Stimulated activated CD8-positive, alpha-beta memory T cell treated with anti-CD3 and anti-CD28 coated beads, Interleukin-4, amount 100 ng/mL, for 24 hours (primary cell): ENCODE data around the gene SCARB2.
"Not testable (repeated sequence)": the region's sequence is repeated elsewhere in the genome, so short reads cannot be mapped to it uniquely, and the experiment has no call there.

Experiments
- DNase-seq: peaks from one replicate; pipeline ENCODE4 v3.0.0-alpha.2; 2020; ENCODE audit warnings: low read depth

SCARB2 gene, protein sequence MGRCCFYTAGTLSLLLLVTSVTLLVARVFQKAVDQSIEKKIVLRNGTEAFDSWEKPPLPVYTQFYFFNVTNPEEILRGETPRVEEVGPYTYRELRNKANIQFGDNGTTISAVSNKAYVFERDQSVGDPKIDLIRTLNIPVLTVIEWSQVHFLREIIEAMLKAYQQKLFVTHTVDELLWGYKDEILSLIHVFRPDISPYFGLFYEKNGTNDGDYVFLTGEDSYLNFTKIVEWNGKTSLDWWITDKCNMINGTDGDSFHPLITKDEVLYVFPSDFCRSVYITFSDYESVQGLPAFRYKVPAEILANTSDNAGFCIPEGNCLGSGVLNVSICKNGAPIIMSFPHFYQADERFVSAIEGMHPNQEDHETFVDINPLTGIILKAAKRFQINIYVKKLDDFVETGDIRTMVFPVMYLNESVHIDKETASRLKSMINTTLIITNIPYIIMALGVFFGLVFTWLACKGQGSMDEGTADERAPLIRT

DNA sequence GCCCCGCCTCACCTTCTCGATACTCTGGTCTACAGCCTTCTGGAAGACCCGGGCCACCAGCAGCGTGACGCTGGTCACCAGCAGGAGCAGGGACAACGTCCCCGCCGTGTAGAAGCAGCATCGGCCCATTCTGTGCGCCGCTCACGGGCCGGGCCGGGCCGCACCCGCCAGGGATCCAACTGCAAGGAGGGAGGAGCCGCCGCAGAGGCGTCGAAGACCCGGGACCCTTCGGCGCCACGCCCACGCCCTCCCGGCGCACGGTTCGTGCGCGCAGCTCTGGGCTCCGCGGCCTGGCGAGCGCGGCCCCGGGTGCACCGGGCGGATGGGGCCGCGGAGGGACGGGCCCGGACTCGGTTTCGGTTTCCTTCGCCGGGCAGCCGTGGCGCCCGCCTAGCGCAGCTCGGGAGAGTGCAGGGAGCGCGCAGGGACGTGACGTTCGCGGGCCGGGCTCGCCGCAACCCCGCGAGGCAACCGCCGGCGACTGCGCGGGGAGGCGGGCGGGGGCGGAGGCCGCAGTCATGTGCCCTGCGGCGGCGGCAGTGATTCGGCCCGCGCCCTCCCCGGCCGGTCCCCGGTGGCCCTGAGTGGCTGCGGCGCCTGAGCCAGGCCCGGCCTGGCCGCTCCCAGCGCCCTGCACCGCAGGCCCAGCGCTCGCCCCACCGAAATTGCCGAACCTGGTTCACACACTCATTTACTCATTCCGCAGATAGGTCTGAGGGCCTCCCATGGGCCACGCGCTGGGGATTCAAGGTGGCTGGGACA is at the start of gene SCARB2:
SCARB2 (minus strand) TSS at position 410 of the 762 bp plus-strand sequence; CDS start at position 129, 281 bp downstream.
- DNase-seq: peak; percentile 56

DNA sequence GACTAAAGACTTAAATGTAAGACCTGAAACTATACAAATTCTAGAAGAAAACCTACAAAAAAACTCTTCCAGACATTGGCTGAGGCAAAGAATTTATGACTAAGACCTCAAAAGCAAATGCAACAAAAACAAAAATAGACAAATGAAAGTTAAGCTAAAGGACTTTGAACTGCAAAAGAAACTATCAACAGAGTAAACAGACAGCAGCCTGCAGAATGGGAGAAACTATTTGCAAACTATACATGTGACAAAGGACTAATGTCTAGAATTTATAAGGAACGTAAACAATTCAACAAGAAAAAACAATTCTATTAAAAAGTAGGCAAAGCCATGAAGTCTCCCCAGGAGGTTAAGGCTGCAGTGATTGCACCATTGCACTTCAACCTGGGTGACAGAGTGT is 46.9 kb upstream of the SCARB2 start:
- no peak for DNase-seq

DNA sequence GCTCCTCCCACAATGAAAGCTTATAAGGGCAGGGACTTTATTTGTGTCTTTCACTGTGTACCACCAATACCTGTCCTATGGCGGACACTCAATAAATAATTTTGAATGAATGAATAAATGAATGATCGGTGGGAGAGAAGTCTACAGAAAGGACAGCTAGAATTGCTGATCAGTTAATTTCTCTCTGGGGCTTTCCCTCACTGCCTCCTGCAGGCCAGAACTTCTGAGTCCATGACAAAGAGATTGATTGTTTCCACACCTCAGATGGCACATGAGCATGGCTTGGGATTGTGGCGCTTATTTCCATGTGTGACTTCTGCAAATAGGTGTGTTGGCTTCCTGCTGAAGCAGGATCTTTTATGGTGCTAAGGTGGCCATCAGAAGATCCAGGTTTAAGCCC is 44.2 kb upstream of the SCARB2 start:
- no peak for DNase-seq

DNA sequence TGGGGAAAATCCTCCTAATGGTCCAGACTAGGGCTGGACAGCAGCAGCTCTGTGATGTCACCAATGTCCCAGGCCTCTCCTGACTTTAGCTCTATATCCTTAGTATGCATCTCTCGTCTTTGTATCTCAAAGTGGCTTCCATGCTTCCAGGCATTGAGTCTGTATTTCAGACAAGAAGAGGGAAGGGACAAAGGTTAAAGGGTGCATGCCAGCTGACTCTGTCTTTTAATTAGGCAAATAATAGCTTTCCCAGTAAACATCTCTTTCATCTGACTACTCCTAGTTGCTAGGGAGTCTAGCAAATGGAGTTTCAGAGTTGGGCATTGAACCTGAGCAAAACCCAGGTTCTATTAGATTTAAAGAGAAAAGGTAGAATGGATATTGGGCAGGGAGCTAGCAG is 43.3 kb upstream of the SCARB2 start:
- DNase-seq: no peak

DNA sequence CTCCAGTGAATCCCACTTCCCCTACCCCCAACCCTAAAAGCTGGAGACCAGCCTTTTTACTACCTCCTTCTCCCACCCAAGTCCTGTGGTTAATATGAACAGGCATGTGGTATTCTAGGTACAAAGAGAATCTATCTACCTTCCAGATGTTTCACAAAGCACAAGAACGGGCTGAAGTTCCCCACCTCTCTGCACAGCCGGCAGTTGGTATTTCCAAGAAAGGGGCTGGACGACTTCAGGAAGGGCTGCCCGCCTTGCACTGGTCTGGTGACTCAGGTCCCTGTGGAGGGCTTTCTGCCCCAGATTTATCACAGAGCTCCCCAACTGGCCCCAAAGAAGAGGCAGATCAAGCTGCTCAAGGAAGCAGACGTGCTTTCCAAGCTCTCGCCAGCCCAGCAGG is 42.4 kb upstream of the SCARB2 start:
- no peak for DNase-seq

DNA sequence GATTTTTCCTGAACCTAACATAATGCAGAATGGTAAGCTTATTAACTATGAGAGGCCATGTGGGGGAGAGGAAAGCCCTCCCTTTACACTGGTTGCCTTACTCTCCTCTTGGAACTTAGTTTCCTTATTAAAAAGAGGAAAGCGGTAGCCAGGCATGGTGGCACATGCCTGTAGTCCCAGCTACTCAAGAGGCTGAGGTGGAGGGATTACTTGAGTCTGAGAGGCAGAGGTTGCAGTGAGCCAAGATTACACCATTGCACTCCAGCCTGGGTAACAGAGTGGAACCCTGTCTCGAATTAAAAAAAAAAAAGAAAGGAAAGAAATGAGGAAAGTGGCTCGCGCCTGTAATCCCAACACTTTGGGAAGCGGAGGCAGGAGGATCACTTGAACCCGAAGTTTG is 39.9 kb upstream of the SCARB2 start:
- DNase-seq: no peak

DNA sequence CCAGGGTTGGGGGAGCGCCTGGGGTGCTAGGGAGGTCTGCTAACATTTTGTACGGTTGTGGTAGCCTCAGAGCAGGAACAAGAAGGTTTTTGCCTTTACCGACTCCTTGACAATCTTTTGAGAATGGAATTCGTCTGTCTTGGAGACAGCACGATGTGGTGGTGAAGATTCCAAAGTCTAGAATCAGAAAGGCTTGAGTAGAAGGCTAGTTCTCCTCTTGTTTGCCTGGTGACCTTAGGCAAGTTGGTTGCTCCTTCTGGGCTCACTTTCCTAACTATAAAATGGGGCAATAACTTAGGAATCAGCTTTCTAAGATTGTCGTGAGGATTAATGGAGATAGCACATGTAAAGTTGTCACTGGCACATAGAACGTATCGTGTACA is 38.6 kb upstream of the SCARB2 start:
- DNase-seq: no peak

DNA sequence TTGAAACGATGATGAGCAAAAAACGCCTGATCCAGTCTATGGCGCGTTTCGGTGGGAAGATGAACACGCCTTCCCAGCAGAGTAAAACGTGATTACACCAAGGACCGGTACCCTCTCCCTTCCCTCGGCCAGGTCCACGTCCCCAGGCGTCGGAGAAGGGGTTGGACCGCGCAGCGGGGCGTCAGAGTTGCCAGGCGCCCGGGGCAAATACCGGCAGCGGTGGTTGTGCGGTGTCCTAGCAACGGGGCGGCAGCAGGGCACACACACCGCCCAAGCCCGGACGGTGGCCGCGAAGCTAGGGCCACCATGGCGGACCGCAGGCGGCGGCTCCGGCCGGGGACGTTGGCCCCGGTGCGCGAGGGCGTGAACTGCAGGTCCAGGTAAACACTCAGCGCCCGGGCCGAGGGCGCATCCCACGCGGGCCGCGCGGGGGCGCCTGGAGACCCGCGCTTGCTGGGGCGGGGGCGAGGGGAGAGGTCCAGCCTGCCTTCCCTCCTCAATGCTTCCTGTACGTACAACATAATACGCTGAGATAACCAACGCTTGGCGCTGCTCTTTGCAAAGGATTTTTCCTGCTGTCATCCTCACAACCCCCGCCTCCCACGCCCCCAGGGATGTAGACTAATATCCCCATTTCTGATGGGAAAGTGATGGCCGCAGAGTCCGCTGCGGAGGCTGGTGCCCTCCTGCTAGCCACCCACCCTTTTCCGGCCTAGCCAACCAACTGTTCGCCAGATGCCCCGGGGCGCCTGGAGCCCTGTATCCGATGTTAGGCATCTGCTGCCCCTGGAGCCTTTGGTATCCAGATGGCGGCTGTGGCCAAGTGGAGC is 38.0 kb upstream of the SCARB2 start, which contains the start of gene FAM47E:
FAM47E (plus strand) TSS at position 281 of the 830 bp plus-strand sequence; CDS start at position 307, 26 bp downstream.
- DNase-seq: peak; percentile 5

DNA sequence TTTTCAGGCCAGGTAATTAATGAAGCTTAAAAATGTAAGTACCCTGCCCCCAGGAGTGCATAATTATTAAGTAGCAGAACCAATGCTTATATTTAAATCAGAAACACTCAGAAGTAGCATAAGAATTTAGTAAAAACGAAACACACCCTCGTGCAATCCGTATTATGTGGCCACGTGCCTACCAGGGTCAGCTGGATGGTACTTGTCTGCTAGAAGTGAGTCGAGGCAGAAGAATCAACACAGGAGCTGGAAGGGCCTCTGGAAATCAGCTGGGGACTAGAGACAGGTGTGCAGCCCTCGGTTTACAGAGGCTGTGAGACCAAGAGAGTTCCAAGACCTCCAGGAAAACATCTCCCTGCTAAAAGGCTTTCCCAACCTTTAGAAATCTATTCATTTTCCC is 37.3 kb upstream of the SCARB2 start:
- DNase-seq: no peak

DNA sequence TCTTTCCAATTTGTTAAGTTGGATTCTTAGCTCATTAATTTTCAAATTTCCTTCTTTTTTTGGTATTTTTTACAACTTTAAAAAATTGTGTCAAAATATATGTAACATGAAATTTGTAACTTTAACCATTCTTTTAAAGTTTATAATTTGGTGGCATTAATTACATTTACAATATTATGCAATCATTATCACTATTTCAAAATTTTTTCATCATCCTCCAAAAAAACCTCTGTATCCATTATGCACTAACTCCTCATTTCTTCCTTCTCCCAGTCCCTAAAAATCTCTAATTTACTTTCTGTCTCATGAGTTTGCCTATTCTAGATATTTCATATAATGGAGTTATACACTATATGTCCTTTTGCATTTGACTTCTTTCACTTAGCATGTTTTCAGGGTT is 33.2 kb upstream of the SCARB2 start:
- no peak for DNase-seq

DNA sequence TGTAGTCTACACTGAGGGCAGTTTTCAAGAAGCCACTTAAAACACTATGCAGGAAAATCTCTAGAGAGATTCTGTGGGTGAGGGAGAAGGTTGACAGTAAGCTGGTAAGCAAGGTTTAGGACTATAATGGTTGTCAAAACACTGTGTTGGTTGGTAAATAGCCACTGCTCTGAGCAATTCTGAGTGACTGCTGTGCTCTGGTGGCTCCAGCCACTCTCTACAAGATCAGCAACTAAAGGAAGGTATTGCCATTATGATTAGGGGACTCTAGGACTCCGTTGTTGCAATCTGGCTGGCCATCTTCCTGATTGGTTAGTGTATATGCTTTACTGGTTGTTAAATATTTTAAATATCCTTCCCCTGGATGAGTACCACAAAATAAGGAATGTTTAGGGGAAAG is 32.4 kb upstream of the SCARB2 start:
- no peak for DNase-seq

DNA sequence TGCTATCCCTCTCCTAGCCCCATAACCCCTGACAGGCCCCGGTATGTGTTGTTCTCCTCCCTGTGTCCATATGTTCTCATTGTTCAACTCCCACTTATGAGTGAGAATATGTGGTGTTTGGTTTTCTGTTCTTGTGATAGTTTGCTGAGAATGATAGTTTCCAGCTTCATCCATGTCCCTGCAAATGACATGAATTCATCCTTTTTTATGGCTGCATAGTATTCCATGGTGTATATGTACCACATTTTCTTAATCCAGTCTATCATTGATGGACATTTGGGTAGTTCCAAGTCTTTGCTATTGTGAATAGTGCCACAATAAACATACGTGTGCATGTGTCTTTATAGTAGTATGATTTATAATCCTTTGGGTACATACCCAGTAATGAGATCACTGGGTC is 30.3 kb upstream of the SCARB2 start:
- DNase-seq: not testable (repeated sequence)

DNA sequence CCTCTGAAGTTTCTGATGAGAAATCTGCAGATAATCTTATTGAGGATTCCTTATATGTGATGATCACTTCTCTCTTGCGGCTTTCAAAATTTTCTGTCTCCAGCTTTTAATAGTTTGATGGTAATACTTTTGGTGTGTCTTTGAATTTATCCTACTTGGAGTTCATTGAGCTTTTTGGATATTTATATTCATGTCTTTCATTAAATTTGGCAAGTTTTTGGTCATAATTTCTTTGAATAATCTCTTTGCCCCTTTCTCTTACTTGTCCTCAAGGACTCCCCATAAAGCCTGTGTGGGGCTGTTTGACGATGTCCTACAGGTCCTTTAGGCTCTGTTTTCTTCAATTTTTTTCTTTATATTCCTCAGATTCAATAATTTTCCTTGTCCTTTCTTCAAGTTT is 26.6 kb upstream of the SCARB2 start:
- no peak for DNase-seq

DNA sequence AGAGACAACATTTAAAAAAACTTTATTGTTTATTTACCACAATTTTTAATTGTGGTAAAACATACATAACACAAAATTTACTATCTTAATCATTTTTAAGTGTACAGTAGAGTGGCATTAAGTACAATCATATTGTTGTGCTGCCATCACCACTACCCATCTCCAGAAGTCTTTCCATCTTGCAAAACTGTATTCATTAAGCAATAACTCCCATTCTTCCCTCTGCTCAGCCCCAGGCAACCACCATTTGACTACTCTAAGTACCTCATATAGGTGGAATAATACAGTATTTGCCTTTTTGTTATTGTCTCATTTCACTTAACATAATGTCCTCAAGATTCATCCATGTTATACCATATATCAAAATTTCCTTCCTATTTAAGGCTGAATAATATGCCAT is 25.1 kb upstream of the SCARB2 start:
- DNase-seq: no peak

DNA sequence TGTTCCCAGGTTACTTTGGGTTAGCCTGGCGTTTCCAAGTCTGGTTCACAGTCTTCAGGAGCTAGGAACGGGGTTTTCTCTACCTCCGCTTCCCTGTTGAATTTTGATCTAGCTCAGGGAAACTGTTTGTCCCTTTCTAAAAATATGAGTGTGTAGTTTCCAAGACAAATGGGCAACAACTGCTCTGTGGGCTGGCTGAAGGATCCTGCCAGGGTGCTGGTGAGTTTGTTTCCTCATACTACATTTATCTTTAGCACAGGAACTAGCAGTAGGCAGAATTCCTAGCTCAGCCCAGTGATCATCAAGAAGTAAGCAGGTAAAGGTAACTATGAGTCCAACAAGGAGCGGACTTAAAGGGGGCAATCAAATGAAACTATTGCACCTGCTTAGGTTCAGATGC is 24.6 kb upstream of the SCARB2 start:
- no peak for DNase-seq

DNA sequence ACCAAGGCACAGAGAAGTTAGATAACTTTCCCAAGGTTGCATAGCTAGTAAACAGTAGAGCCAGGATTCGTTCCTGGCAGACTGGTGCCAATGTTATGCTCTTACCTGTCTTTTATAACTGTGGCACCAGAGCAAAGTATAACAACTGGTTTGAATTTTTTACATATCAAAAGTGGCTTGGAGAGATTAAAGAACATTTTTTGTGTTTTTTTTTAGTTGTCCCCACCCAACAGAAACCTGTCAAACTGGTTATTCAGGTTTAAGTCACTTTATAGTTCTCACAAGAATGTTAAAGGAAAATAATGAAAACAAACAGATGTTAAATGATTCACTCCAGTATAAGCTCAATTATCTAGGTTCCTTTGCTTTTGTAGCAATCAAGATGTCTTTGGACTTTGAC is 22.3 kb upstream of the SCARB2 start:
- DNase-seq: no peak

DNA sequence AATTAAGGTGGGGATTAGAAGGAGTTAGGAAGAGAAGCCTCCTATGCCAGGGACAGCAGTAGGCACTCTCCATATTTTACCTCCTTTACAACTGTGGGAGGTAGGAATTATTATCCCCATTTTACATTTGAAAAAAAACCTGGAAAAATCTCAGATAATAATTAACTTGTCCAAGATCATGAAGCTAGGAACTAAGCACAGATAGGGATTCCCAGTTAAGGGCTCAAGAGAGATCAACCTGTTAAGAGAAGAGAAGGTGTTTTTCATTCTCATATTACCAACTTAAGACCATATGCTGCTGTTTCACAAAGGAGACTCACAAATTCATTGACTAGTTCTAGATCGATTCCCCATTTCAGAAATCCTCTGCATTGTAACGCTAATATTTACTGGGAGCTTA is 21.8 kb upstream of the SCARB2 start:
- DNase-seq: no peak

DNA sequence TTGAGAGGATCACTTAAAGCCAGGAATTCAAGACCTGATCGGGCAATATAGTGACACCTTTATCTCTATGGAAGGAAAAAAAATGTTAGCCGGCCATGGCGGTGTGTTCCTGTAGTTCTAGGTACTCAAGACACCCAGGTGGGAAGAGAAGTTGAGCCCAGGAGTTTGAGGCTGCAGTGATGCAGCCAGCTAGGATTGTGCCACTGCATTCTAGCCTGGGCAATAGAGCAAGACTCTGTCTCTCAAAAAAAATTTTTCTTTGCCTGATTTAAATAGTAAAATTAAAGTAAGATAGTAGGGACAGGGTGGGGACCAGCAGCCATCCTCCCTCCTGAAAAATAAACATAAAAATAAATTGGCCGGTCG is 21.0 kb upstream of the SCARB2 start:
- DNase-seq: no peak

DNA sequence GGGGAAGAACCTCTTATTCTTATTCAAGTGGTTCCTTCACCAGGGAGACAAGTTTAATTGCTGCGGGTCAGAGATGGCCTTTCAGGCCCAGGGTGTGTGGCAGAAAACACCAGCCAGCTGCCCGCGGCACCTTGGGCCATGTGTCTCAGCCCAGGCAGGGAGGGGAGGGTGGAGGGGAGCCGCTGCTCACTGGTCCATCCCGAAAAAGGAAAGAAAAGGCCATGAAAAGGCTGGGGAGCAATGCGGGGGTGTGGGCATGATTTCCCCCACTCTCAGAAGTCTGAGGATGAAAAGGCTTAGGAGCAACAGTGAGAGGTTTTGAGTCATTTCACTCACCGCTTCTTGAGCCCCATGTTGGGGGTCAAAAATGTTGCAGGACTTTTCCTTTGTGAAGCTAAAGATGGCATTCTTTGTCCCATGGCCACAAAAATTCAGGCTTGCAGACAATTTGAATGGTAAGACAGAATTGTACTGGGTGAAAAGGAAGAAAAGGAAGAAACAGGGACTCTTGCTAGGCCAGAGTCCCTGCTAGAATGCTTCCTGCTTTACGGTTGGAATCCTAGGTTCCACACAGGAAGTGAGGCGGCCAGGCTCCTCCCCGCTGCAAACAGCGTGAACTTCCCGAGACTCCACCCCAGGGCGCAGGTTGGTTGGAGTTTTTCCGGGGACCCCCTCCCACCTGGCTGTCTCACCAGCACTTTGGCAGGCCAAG is 20.5 kb upstream of the SCARB2 start:
- DNase-seq: no peak

DNA sequence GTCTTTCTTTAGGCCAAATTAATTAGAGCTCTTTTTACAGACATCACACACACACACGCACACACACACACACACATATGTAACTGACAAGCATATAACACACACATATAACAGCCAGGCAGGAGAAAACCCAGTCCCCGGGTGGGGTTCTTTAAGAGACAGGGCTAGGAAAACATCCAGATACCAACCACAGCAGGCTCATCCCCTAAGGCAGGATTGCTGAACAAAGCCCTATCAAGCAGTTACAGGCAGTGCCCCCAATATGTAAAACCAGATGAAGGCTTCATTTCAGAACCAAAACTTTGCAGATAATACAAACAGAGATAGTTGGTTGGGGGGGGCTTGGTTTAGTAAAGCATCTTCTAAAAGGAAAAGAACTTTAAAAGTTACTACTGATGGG is 19.9 kb upstream of the SCARB2 start:
- no peak for DNase-seq

DNA sequence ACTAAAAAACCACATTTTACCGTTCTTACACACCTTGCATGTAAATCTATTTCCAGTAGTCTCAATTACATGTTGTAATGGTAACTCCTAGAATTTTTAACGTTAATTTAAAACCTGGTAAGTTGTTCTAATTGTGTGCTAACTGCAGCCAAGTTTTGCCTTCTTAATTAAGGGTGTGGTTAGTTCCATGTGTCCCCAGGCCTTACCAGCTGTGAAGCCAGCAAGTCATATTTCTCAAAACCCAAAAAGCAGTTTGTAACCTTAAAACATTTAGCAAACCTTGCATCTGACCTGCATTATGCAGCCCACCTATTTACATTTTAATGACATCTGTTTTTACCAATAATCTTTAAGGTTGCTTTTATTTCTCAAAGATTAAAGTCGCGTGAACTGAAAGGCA is 19.5 kb upstream of the SCARB2 start:
- DNase-seq: no peak

DNA sequence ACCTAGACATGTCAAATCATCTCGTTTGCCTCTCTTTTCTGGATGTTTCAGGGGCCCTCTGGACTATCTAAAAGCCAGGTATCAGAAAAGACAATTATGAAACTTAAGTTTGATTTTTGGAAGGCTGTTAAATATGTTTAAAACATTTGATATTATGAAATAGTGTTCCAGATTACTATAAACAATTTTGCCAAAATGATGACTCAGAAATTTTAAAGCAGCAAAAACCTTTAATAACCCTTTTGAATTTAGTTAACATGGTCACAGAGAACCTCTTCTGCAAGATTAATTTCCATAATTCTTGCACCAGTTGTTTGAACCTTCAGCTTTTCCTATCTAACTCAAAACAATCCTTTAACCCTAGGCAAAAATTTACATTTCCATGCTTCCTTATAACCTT is 19.1 kb upstream of the SCARB2 start:
- DNase-seq: no peak
